Measurements from ENCODE around the gene RICTOR.

DNA sequence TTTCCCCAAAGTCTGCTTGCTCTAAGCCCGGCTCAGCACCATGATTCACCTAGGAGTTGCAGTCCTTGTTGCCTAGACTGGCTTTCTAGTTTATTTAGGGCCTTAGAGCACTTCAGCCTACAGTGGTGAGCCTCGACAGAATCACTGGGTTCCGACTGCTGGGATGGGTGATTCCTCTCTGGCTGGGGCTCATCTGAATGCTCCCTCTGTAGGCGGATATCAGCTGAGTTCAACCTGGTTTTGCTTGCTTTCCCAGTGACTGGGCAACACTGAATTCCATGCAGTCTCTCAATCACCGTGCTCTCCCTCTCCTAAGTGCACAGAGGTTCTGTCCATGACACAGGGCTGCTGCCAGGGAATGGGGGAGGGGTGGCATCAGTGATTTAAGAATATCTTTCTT is 174.3 kb downstream of the RICTOR start:
- TF ChIP-seq CTCF (IDR thresholded peaks at IDR 0.05) (no peak), POLR2A (IDR thresholded peaks at IDR 0.05) (no peak)
